Natural killer cell (primary cell): ENCODE measurements around the gene DACH1. TPM values are rescaled to one million over a fixed set of nuclear protein-coding genes. Genes with fewer than 3 reads are reported as not detected.

Source experiments
- ATAC-seq, 3 donors: fragments of 150-1000 bp in 2 of 3; fragments of 200-7000 bp in 1 of 3; cut with Tn5 transposase; 1 replicate in 1 of 3; 2 replicates in 2 of 3; pipeline ENCODE4 v1.10.0; 2021; ENCODE audit warnings: mild to moderate bottlenecking in 2 of 3, moderate library complexity in 2 of 3
- DNase-seq, 2 donors: peaks; one replicate each; pipeline versions ENCODE4 v3.0.0 to v3.0.0-alpha.2; 2013 to 2021; ENCODE audit warnings: mixed read lengths in 1 of 2
- H3K27ac ChIP-seq: one replicate; pipeline ENCODE4 v1.5.1; 2013; ENCODE audit warnings: mild to moderate bottlenecking, low read length
- H3K27me3 ChIP-seq: one replicate; pipeline ENCODE4 v1.6.1; 2013; ENCODE audit warnings: low read length; ENCODE audit not compliant: control insufficient read depth, insufficient read depth
- H3K36me3 ChIP-seq: one replicate; pipeline ENCODE4 v1.6.1; 2013; ENCODE audit warnings: low read length; ENCODE audit not compliant: control insufficient read depth, insufficient read depth
- H3K4me1 ChIP-seq: one replicate; pipeline ENCODE4 v1.6.1; 2013; ENCODE audit warnings: low read length; ENCODE audit not compliant: control insufficient read depth, insufficient read depth
- H3K4me3 ChIP-seq: one replicate; pipeline ENCODE4 v1.5.1; 2013; ENCODE audit warnings: low read length
- H3K9me3 ChIP-seq: one replicate; pipeline ENCODE4 v1.6.1; 2013; ENCODE audit warnings: low read length; ENCODE audit not compliant: control insufficient read depth, insufficient read depth
- H3K27ac Mint-ChIP-seq, 2 donors: one replicate each; pipeline ENCODE4 v1.8.0; 2022; ENCODE audit warnings: mild to moderate bottlenecking in 2 of 2, mixed read lengths in 2 of 2, moderate library complexity in 1 of 2
- H3K27me3 Mint-ChIP-seq, 2 donors: one replicate each; pipeline ENCODE4 v1.8.0; 2022; ENCODE audit warnings: low read depth in 2 of 2, mixed read lengths in 2 of 2
- H3K36me3 Mint-ChIP-seq: one replicate; pipeline ENCODE4 v1.8.0; 2022; ENCODE audit warnings: mixed read lengths
- H3K4me1 Mint-ChIP-seq, 2 donors: one replicate each; pipeline ENCODE4 v1.8.0; 2022; ENCODE audit warnings: mixed read lengths in 2 of 2
- H3K4me3 Mint-ChIP-seq: one replicate; pipeline ENCODE4 v1.8.0; 2022; ENCODE audit warnings: mild to moderate bottlenecking, moderate library complexity, mixed read lengths
- H3K9me3 Mint-ChIP-seq, 2 donors: one replicate each; pipeline ENCODE4 v1.8.0; 2022; ENCODE audit warnings: mixed read lengths in 2 of 2
- whole genome bisulfite sequencing: methylation state at CpG from one replicate; pipeline ENCODE4 v1.1.7; 2013; ENCODE audit warnings: missing lambda C conversion rate; ENCODE audit not compliant: insufficient coverage; 5-methylcytosine and 5-hydroxymethylcytosine counted together
- intact Hi-C: fragments of 100-400 bp; cut with micrococcal nuclease; formaldehyde crosslinking; loops from one replicate; pipeline ENCODE4 v1.14.2; 2022
- total RNA-seq, 4 donors: library from RNA; stranded (reverse); fragments of 120-200 nt in 1 of 4; gene quantifications; one replicate each; pipeline versions ENCODE4 v1.2.3 to v1.2.4, GENCODE V29; 2013 to 2022
- TF ChIP-seq, protein P1 (sequence below): fragments of 200-600 bp; IDR thresholded peaks from one replicate; pipeline ENCODE4 v1.8.0; 2022; ENCODE audit warnings: antibody characterized with exemption

DACH1 gene
- total RNA-seq, 3 donors from 2014 or later (not counting 1 experiment from before 2014, with no cell fraction given) = 0.29 to 2.3 (median 0.49) TPM

GRCh38 chr13:71661921-71662320 is 205.1 kb downstream of the DACH1 start:
- DNase-seq = no peak
- H3K4me3 Mint-ChIP-seq = no peak overlapping the region
- WGBS = 95% methylated on average over 3 of the region's 3 CpGs
- TF ChIP-seq, protein P1, sequence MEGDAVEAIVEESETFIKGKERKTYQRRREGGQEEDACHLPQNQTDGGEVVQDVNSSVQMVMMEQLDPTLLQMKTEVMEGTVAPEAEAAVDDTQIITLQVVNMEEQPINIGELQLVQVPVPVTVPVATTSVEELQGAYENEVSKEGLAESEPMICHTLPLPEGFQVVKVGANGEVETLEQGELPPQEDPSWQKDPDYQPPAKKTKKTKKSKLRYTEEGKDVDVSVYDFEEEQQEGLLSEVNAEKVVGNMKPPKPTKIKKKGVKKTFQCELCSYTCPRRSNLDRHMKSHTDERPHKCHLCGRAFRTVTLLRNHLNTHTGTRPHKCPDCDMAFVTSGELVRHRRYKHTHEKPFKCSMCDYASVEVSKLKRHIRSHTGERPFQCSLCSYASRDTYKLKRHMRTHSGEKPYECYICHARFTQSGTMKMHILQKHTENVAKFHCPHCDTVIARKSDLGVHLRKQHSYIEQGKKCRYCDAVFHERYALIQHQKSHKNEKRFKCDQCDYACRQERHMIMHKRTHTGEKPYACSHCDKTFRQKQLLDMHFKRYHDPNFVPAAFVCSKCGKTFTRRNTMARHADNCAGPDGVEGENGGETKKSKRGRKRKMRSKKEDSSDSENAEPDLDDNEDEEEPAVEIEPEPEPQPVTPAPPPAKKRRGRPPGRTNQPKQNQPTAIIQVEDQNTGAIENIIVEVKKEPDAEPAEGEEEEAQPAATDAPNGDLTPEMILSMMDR = no peak
- intact Hi-C loops = no loop called here
- no peaks in the 10 kb centered on the region for H3K4me1 Mint-ChIP-seq
- no peaks in the 10 kb centered on the region for H3K4me1 ChIP-seq
- no peak overlapping the region for H3K27ac ChIP-seq
- H3K36me3 Mint-ChIP-seq = no peaks in the 10 kb centered on the region
- no peak overlapping the region for H3K27ac Mint-ChIP-seq
- peaks cover 2% of the 10 kb centered on the region for H3K9me3 ChIP-seq
- H3K9me3 Mint-ChIP-seq = peaks cover 0 to 2% of the 10 kb centered on the region in 2 donors
- no peaks in the 10 kb centered on the region for H3K27me3 Mint-ChIP-seq
- no peaks in the 10 kb centered on the region for H3K36me3 ChIP-seq
- no peak overlapping the region for H3K4me3 ChIP-seq
- ATAC-seq = no peak
- H3K27me3 ChIP-seq = no peaks in the 10 kb centered on the region

DNA sequence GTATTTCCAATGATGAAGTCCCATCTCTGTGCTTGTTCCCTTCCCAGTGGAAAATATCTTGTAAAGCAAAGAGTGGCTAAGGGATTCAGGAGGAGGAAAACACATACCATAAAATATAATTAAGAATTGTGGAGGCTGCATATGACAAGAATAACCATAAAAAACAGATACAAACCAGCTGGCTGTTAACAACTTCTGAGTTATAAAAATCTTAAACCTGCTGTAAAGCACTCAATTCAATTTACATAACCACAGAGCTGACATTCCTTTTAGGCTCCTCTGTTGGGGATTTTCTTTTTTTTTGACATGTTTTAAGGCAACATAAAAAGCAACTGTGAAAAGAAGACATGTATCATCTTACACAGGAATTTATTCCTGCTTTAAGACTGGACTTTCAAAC is 207.6 kb downstream of the DACH1 start:
- H3K27me3 Mint-ChIP-seq = no peaks in the 10 kb centered on the region
- Histone ChIP-seq H3K9me3 (peaks cover 2% of the 10 kb centered on the region), H3K27me3 (no peaks in the 10 kb centered on the region), H3K4me1 (no peaks in the 10 kb centered on the region), H3K36me3 (no peaks in the 10 kb centered on the region), H3K27ac (no peak overlapping the region), H3K4me3 (no peak overlapping the region)
- TF ChIP-seq, protein P1 = no peak
- no peak for DNase-seq
- no peak overlapping the region for H3K27ac Mint-ChIP-seq
- intact Hi-C loops = no loop called here
- peaks cover 0 to 4% of the 10 kb centered on the region in 2 donors for H3K9me3 Mint-ChIP-seq
- no peak for ATAC-seq
- H3K36me3 Mint-ChIP-seq = no peaks in the 10 kb centered on the region
- H3K4me1 Mint-ChIP-seq = no peaks in the 10 kb centered on the region
- no peak overlapping the region for H3K4me3 Mint-ChIP-seq

DNA sequence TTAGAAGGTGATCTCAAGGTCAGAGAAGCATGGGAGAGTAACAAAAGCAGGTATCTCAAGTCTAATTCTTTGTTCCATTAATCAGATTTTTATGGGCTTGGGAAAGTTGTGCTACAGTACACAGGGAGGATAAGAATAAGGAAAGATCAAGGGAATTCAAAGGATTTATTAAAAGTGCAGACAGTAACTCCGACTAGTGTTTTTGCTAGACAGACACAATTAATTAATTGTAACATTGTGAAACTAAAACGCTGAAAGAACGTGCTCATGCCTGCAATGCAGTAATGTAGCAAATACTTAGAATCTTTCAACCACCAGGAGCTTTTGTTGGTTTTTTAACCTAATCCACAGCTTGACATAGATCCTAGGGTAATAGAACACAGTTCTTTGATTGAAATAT is 221.5 kb downstream of the DACH1 start:
- Histone ChIP-seq H3K4me3 (no peak overlapping the region), H3K36me3 (no peaks in the 10 kb centered on the region), H3K27me3 (no peaks in the 10 kb centered on the region), H3K9me3 (no peaks in the 10 kb centered on the region), H3K27ac (no peak overlapping the region), H3K4me1 (no peaks in the 10 kb centered on the region)
- no peak overlapping the region for H3K4me3 Mint-ChIP-seq
- TF ChIP-seq, protein P1 = no peak
- no peaks in the 10 kb centered on the region for H3K4me1 Mint-ChIP-seq
- ATAC-seq (no peak), DNase-seq (no peak)
- H3K9me3 Mint-ChIP-seq = peaks cover 2 to 7% of the 10 kb centered on the region in 2 donors
- H3K36me3 Mint-ChIP-seq = no peaks in the 10 kb centered on the region
- no peaks in the 10 kb centered on the region for H3K27me3 Mint-ChIP-seq
- intact Hi-C loops = no loop called here
- no peak overlapping the region for H3K27ac Mint-ChIP-seq
- WGBS = 91% methylated on average over 3 of the region's 3 CpGs

GRCh38 chr13:71644579-71644978 is 222.4 kb downstream of the DACH1 start:
- Mint-ChIP-seq H3K36me3 (no peaks in the 10 kb centered on the region), H3K4me1 (no peaks in the 10 kb centered on the region), H3K27me3 (no peaks in the 10 kb centered on the region), H3K9me3 (peaks cover 2 to 7% of the 10 kb centered on the region in 2 donors), H3K4me3 (no peak overlapping the region), H3K27ac (no peak overlapping the region)
- H3K27ac ChIP-seq = no peak overlapping the region
- 100% methylated on average over 1 of the region's 1 CpG for WGBS
- ATAC-seq (peak in 1 of 3 donors; percentile 32), DNase-seq (no peak)
- no peak overlapping the region for H3K4me3 ChIP-seq
- H3K36me3 ChIP-seq = no peaks in the 10 kb centered on the region
- no peaks in the 10 kb centered on the region for H3K4me1 ChIP-seq
- H3K9me3 ChIP-seq = no peaks in the 10 kb centered on the region
- TF ChIP-seq, protein P1 = no peak
- intact Hi-C loops = no loop called here
- H3K27me3 ChIP-seq = no peaks in the 10 kb centered on the region
